Measurements from ENCODE around the gene DLG1. TPM values are rescaled to one million over a fixed set of nuclear protein-coding genes. Genes with fewer than 3 reads are reported as not detected.

DLG1 gene
- total and polyA plus RNA-seq, 8 donors: 17.9 to 173 (median 92.9) TPM

- no peak for DNase-seq
Observed at GRCh38 chr3:196994056-196994455, 304.4 kb downstream of the DLG1 start.

More at GRCh38 chr3:196994056-196994455, 304.4 kb downstream of the DLG1 start:
- H3K4me1 ChIP-seq: no peaks in the 10 kb centered on the region
- no peaks in the 10 kb centered on the region for H3K36me3 ChIP-seq
- 80 to 87% (median 84%) methylated on average over 16 of the region's 16 CpGs for WGBS, 5 donors
- TF ChIP-seq, protein P1, sequence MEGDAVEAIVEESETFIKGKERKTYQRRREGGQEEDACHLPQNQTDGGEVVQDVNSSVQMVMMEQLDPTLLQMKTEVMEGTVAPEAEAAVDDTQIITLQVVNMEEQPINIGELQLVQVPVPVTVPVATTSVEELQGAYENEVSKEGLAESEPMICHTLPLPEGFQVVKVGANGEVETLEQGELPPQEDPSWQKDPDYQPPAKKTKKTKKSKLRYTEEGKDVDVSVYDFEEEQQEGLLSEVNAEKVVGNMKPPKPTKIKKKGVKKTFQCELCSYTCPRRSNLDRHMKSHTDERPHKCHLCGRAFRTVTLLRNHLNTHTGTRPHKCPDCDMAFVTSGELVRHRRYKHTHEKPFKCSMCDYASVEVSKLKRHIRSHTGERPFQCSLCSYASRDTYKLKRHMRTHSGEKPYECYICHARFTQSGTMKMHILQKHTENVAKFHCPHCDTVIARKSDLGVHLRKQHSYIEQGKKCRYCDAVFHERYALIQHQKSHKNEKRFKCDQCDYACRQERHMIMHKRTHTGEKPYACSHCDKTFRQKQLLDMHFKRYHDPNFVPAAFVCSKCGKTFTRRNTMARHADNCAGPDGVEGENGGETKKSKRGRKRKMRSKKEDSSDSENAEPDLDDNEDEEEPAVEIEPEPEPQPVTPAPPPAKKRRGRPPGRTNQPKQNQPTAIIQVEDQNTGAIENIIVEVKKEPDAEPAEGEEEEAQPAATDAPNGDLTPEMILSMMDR (IDR thresholded peaks at IDR 0.05): no peak
- TF ChIP-seq POLR2A (IDR thresholded peaks at IDR 0.05): no peak
- no peak for TF ChIP-seq EP300 (IDR thresholded peaks at IDR 0.05)
- no peak for TF ChIP-seq POLR2AphosphoS5 (IDR thresholded peaks at IDR 0.05)
- peaks cover 0 to 6% (median 0%) of the 10 kb centered on the region in 3 donors for H3K27me3 ChIP-seq
- H3K4me3 ChIP-seq: no peak overlapping the region
- intact Hi-C loops (cut with DNase I; ENCODE audit: low total_unique reads): no loop called here
- no peak overlapping the region for H3K27ac ChIP-seq
- H3K9me3 ChIP-seq: no peaks in the 10 kb centered on the region

Small RNAs within 50 kb of the gene (small RNA-seq; reads per million reads assigned to genes)
- gene MIR4797: 0 reads per million in 4 donors

All from stomach (tissue), 9 donors.